ENCODE results near the gene CPT1B. TPM values are rescaled to one million over a fixed set of nuclear protein-coding genes. Genes with fewer than 3 reads are reported as not detected.

The CPT1B gene
- total RNA-seq, 1 donor from 2014 or later = 60.7 TPM

DNA sequence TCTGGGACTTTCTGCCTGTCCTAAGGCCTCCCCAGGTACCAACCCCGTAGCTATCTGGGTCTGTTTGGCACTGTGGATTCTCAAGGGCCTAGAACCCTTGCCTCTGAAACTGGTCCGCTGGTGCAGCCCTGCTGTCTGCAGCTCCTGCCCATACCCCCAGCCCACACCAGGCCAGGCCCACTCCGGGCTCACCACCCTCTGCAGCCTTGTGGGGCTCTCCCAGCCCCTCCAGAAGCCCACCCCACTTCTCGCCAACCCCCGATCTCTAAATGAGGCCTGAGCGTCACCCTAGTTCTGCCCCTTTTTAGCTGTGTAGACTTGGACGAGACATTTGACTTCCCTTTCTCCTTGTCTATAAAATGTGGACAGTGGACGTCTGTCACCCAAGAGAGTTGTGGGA, 27.8 kb downstream of the CPT1B start:
- H3K4me1 Mint-ChIP-seq (ENCODE audit: unreplicated experiment) = no peaks in the 10 kb centered on the region
- H3K9me3 Mint-ChIP-seq (ENCODE audit: unreplicated experiment) = no peaks in the 10 kb centered on the region
- no peak for DNase-seq (ENCODE audit: extremely low spot score, unreplicated experiment)
- TF ChIP-seq CTCF (IDR thresholded peaks at IDR 0.05) = no peak
- no peak overlapping the region for H3K4me3 Mint-ChIP-seq (ENCODE audit: unreplicated experiment)
- H3K36me3 Mint-ChIP-seq (ENCODE audit: unreplicated experiment) = no peaks in the 10 kb centered on the region
- H3K27ac Mint-ChIP-seq (ENCODE audit: unreplicated experiment) = no peak overlapping the region
- peaks cover 2% of the 10 kb centered on the region for H3K27me3 Mint-ChIP-seq (ENCODE audit: unreplicated experiment)

DNA sequence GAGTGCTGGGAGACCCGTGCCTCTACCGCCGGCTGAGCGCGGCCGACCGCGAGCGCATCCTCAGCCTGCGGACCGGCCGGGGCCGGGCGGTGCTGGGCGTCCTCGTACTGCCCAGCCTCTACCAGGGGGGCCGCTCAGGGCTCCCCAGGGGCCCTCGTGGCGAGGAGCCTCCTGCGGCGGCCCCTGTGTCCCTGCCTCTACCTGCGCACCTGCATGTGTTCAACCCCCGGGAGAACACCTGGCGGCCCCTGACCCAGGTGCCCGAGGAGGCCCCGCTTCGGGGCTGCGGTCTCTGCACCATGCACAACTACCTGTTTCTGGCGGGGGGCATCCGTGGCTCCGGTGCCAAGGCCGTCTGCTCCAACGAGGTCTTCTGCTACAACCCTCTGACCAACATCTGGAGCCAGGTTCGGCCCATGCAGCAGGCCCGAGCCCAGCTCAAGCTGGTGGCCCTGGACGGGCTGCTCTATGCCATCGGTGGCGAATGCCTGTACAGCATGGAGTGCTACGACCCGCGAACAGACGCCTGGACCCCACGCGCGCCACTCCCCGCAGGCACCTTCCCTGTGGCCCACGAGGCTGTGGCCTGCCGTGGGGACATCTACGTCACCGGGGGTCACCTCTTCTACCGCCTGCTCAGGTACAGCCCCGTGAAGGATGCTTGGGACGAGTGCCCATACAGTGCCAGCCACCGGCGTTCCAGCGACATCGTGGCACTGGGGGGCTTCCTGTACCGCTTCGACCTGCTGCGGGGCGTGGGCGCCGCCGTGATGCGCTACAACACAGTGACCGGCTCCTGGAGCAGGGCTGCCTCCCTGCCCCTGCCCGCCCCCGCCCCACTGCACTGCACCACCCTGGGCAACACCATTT, 29.1 kb downstream of the CPT1B start:
- Mint-ChIP-seq H3K4me1 (ENCODE audit: unreplicated experiment) (no peaks in the 10 kb centered on the region), H3K36me3 (ENCODE audit: unreplicated experiment) (no peaks in the 10 kb centered on the region), H3K27ac (ENCODE audit: unreplicated experiment) (no peak overlapping the region), H3K9me3 (ENCODE audit: unreplicated experiment) (no peaks in the 10 kb centered on the region), H3K27me3 (ENCODE audit: unreplicated experiment) (peaks cover 2% of the 10 kb centered on the region), H3K4me3 (ENCODE audit: unreplicated experiment) (no peak overlapping the region)
- TF ChIP-seq CTCF (IDR thresholded peaks at IDR 0.05) = no peak
- DNase-seq (ENCODE audit: extremely low spot score, unreplicated experiment) = no peak

- DNase-seq (ENCODE audit: extremely low spot score, unreplicated experiment) = peak; percentile 83
- H3K4me1 Mint-ChIP-seq (ENCODE audit: unreplicated experiment) = no peaks in the 10 kb centered on the region
- TF ChIP-seq CTCF (IDR thresholded peaks at IDR 0.05) = no peak
- peaks cover under 1% of the 10 kb centered on the region for H3K27me3 Mint-ChIP-seq (ENCODE audit: unreplicated experiment)
- H3K4me3 Mint-ChIP-seq (ENCODE audit: unreplicated experiment) = no peak overlapping the region
- no peaks in the 10 kb centered on the region for H3K9me3 Mint-ChIP-seq (ENCODE audit: unreplicated experiment)
- no peak overlapping the region for H3K27ac Mint-ChIP-seq (ENCODE audit: unreplicated experiment)
- no peaks in the 10 kb centered on the region for H3K36me3 Mint-ChIP-seq (ENCODE audit: unreplicated experiment)
Observed at GRCh38 chr22:50548040-50548920, 29.9 kb downstream of the CPT1B start.

DNA sequence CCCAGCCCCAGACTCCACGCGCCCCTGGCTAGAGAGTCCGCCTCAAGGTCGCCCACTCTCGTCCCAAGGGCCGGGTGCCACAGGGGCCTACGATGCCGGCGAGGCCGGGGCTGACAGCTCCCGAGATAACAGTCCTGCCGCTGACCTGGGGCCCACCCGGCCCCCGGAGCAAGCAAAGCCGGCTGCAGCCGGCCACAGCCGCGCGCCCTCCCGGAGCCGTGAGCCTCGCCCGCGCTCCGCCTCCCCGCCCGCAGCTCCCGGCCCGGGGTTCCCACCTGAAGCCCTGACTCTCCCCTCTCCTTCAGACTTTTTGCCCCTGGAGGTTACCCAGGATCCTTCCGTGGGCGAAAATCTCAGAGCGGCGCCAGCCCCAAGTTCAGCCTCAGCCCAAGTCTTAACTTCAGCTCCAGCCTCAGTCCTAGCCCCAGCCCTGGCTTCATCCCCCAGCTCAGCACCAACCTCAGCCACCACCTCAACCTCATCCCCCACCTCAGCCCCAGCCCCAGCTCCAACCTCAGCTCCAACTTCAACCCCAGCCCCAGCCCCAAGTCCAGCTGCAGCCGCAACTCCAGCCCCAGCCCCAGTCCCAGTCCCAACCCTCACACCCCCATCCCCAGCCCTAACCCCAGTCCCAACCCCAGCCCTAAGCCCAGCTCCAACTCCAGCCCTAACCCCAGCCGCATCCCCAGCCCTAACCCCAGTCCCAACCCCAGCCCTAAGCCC, 30.8 kb downstream of the CPT1B start:
- DNase-seq (ENCODE audit: extremely low spot score, unreplicated experiment) = no peak
- Mint-ChIP-seq H3K36me3 (ENCODE audit: unreplicated experiment) (no peaks in the 10 kb centered on the region), H3K27ac (ENCODE audit: unreplicated experiment) (no peak overlapping the region), H3K9me3 (ENCODE audit: unreplicated experiment) (no peaks in the 10 kb centered on the region), H3K4me1 (ENCODE audit: unreplicated experiment) (no peaks in the 10 kb centered on the region), H3K4me3 (ENCODE audit: unreplicated experiment) (no peak overlapping the region), H3K27me3 (ENCODE audit: unreplicated experiment) (no peaks in the 10 kb centered on the region)
- no peak for TF ChIP-seq CTCF (IDR thresholded peaks at IDR 0.05)

Measured in osteocyte (in vitro differentiated cells).